Stimulated activated naive CD4-positive, alpha-beta T cell treated with Interleukin-2 at 50 U/mL for 16 hours (primary cell): Measurements from ENCODE around the gene OXER1.
"Not testable (repeated sequence)": the region's sequence is repeated elsewhere in the genome, so short reads cannot be mapped to it uniquely, and the experiment has no call there.

ENCODE experiments used
- DNase-seq: peaks from one replicate; lab custom pipeline; 2025; lab: John Stamatoyannopoulos, UW

Gene OXER1

DNA sequence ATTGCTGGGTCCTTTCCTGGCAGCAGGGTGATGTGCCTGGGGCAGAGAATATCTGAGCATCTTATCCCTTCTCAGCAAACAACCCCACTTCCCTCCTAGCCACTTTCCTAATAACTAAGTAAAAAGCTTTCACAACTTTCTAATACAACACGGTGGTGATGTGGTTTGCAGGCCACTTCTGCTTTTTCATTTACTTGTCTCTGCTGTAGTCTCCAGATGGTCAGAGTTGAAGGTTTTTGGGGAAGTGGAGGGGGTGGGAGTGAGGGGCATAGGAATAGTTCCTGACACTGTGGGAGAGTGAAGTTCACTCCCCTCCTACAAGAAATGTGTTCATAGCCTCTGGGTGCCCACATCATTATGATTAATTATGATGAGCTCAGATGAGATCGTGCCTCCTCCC lies 11.6 kb downstream of the OXER1 start:
- no peak for DNase-seq

DNA sequence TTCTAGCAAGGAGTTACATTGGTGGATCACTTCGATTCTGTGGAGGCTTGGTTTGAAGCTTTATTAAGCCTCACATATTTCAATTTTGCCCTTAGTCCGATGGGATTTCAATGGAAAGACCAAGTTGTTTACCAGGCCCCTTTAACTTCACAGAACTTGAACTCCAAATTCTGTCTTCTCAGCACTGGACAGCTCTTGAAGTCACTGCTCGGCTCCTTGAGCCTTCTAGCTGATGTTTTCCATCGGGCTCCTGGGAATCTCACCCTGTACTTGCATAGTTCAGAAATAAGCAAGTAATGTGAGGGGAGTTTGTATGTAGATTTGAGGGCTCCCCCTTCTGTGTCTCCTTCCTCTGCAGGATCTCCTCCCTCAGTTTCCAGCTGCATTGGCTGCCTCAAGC lies 15.1 kb downstream of the OXER1 start:
- DNase-seq = no peak

DNA sequence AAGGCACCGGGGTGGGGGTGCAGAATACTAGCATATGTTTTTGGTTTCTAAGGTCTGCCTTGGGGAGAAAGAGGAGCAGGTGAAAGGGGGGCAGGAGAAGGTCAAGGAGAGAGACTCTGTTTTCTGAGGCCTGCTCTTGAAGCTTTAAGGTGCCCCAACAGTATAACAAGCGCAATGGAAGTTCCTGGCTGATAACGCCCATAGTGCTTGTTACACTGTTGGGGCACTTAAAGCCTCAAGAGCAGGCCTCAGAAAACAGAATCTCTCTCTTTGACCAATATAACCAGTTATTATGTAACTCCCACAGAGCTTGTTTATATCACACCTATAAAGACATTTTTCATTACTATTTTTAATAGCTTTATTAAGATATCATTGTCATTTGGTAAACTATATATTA lies 16.5 kb downstream of the OXER1 start:
- no peak for DNase-seq

DNA sequence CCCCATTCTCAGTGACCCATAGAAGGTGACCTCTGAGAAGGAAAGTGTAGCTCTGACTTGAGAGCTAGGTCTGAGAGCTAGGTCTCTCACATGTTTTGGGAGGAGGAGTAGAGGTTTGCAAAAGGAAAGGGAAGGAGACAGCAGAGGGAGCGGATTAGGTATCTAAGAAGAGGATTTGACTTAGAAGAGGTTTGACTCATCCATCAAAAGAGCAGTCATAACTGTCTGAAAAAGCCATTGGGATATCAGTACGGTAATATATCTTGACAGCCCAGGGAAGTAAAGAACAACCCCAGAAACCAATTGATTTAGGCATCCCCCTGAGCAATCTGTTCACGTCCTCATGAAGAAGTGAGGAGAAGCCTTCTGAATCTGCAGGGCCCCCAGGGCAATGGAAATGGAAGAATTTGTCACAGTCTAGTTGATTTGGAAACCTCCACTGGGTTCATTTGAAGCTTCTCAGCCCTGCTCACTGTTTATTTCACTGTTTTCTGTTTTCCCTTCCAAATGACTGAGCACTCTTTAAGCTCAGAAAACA lies 19.3 kb downstream of the OXER1 start:
- DNase-seq = no peak

DNA sequence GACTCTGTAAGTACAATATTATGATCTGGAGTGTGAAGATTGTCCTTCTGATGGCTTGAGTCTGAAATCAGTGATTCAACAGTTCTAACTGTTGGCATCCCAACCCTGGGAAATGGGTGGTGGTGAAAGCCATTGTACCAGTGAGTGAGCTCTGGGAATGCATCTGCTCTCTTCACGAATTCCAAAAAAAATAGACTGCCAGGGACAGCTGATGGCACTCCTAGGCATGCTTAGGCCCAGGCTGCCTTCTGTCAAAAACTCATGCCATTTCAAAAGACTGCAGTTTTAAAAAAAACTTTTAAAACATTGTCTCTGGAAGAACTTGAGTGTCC lies 20.3 kb downstream of the OXER1 start:
- DNase-seq = no peak

- DNase-seq = no peak
These were observed 20.9 kb downstream of the OXER1 start for GRCh38 chr2:42742740-42743658.

GRCh38 chr2:42741140-42741539 lies 22.8 kb downstream of the OXER1 start:
- no peak for DNase-seq

DNA sequence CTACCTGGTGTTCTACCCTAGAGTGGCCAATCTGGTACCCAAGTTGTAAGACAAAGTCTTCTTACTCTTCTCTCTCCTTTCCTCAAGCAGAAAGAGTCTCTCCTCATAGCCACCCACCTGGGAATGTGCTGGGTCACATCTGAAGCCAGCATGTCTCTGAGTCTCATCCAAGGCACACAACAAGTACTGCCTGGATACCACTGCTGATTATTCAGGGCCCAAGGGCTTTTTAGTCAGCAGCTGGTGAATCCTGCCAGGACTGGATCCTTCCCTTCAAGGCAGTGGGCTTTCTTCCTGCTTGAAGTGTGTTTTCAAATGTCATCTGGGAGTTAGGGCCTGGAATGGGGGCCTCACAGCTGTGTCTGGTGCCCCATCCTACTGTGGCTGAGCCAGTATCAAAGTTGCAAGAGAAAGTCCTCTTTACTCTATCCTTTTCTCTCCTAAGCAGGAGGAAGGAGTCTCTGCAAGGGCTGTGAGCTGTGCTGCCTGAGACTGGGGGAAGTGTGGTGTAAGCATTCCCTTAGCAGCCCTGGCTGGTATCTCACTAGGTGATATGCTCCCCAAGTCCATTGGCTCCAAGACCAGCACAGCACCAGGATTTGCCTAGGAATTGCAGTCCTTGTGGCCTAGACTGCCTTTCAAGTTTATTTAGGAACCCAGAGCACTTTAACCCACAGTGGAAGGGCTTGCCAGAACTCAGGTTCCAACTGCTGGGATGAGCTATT lies 27.2 kb downstream of the OXER1 start:
- no peak for DNase-seq

GRCh38 chr2:42733852-42734251 lies 30.1 kb downstream of the OXER1 start:
- DNase-seq = no peak

GRCh38 chr2:42731316-42731715 lies 32.6 kb downstream of the OXER1 start:
- DNase-seq = not testable (repeated sequence)

- DNase-seq = no peak
These were observed 37.3 kb downstream of the OXER1 start for GRCh38 chr2:42726680-42727079.

DNA sequence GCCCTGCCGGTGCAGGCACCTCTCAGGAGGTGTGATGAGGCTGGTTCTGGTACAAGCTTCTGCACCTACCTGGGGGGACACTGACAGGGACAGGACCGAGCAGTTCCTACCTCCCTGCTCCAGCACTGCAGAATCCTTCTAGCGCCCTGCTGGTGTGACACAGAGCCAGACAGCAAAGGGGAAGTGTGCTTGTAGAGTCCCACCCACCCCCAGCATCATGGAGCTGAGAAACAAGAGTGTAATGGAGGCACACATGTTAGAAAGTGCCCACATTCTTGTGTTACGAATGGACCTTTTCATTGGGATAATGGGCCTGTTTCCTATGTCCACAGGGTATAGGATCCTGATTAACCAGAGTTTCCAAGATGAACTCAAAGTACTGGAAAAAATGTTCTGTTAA lies 38.3 kb downstream of the OXER1 start:
- no peak for DNase-seq

GRCh38 chr2:42724886-42725285 lies 39.0 kb downstream of the OXER1 start:
- no peak for DNase-seq

- no peak for DNase-seq
These were observed 40.5 kb downstream of the OXER1 start for GRCh38 chr2:42723465-42723864.

DNA sequence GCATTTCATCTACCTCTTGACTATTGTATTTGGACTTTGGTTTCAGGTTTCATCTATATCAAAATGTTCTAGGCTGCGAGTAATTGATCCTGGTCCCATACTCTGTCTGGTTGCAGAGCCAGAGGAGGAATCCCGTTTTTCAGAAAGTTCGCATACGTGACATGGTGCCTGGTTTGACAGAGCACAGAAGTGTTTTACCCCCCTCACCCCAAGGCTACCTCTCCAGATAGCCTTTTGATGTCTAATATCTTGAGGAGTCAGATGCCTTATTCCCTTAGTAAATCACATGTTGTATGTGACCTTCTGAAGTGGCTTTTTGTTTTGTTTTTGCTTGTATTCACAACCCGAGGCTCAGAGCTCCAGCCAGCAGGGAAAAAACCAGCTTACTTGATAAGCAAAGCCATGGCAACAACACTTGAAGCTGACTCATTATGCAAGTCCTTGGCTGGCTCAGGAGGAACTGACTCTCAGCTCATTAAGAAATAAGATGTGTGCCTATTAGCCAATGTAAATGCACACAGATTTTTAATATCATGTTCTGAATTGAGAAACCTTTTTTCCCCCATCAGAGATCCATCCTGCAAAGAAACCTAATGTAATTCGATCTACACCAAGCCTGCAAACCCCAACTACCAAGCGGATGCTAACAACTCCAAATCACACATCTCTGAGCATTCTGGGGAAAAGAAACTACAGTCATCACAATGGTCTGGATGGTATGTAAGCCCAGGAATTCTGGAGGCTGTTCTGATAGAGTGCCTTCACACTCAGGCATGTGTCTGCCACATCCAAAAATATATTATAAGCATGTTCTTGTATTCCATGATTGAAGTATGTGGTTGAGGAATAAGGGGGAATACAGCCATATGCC lies 41.4 kb downstream of the OXER1 start:
- no peak for DNase-seq

- no peak for DNase-seq
These were observed 42.0 kb downstream of the OXER1 start for GRCh38 chr2:42721898-42722297.

- no peak for DNase-seq
These were observed 49.2 kb downstream of the OXER1 start for GRCh38 chr2:42714686-42715085.

GRCh38 chr2:42713920-42714319 lies 50.0 kb downstream of the OXER1 start:
- DNase-seq = no peak

DNA sequence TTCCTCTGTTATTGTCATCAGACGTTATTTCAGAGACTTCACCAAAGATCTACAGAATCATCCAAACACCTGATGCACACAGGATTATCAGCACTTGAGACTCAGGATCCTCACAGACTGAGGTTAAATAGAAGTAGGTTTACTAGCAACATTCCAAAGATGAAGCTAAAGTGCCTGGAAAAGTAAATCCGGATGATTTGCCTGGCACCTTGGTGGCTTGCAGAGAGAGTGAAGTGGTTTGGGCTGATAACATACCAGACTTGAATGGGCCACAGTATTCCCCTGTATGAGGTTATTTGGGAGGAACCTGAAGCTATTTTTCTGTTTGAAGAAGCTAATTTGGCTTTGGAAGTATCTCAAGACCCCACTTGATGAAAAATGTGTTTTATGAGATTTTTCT lies 51.0 kb downstream of the OXER1 start:
- DNase-seq = no peak
